Stimulated activated CD4-positive, alpha-beta T cell treated with anti-CD3 and anti-CD28 coated beads, TNF-alpha, amount 100 ng/mL, for 48 hours (primary cell): ENCODE data around the gene BDKRB1.

Experiments
- DNase-seq, 3 donors: peaks; one replicate each; pipeline ENCODE4 v3.0.0-alpha.2; 2020; ENCODE audit warnings: low read depth in 3 of 3

BDKRB1 gene

DNA sequence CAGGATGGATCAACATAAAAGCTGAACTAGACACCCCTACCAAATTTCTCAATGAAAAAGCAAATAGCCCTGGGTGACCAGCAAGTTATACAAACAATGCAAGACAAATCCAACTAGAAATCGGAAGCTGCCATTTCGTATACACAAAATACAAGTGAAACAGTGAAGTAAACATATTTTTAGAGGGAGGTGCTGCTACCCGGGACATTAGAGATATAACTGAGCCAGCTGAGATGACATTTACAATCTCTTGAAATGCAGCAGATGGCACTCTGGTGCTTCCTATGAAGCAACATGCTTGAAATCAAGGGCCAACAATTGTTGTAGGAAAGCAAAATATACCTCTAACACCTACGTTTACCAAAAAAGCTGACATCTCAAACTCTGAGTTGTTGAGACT lies 25.5 kb downstream of the BDKRB1 start:
- DNase-seq = no peak

DNA sequence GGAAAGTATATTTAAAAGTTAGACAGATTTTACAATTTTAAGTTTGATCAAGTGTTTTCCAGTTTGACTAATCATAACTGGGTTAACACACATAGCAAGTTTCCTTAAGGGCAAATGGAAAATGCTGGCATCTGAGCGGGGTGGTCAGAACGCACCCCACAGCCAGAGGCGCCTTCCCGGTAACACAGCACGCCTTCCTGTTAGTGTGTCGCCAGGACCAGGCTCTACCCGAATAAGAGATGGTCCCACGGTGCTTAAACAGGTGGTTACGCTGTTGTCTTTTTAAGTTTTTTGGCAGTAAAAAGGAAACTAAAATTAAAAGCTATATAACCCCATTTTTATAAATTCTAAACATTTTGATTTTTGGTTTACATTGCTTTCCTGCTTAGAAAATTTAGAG lies 28.0 kb downstream of the BDKRB1 start:
- DNase-seq = no peak

DNA sequence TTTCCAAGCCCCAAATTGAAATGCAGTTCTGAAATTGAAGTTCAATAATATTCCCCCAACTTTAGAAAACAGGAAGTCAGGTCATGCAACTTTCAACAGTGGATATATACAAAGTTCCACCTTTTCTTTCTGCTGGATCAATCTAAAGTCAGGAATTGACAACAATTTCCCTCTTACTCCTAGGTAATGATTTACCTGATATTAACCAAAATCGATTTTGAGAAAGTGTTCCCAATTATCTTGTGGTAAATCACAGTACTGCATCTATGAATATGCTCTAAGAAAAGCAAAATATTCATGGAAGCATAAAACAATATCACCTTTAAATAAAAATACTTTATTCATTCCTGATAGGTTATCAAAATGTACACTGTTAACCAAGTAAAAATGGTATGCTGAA lies 28.4 kb downstream of the BDKRB1 start:
- no peak for DNase-seq

DNA sequence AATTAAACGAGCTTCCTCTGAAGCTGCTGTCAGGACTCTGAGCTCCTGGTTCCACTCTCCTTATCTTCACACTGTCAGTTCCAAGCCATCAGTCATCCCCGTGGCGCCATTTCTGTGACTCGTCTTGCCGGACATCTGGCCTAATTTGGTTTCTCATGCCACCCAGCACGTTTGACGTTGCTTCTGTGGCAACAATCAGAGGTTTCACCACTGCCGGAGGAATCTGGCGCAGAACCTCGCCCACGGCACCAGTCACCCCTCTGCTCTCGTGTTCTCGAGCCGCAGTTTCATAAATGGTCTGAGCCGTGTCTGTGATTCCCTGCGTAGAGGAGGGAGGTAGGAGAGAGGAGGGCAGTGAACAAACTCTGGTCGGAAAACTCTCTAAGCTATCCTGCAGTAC lies 29.7 kb downstream of the BDKRB1 start:
- no peak for DNase-seq

DNA sequence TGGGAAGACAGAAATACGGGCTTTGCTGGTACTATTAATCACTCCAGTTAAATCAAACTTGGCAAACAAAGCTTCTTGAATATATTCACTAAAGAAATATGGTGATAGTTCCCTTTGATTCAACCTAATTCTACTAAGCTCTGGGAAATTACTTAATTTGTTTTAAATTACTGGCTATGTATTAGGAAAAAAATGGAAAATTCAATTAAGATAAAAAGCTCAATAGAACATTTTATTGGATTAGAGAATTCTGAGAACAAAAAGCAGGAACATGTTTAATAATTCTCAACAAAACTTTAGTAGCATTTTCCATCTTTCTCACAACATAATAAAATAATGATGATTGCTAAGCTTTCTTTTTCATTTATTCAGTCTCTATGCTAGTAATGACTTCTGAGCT lies 30.2 kb downstream of the BDKRB1 start:
- no peak for DNase-seq

DNA sequence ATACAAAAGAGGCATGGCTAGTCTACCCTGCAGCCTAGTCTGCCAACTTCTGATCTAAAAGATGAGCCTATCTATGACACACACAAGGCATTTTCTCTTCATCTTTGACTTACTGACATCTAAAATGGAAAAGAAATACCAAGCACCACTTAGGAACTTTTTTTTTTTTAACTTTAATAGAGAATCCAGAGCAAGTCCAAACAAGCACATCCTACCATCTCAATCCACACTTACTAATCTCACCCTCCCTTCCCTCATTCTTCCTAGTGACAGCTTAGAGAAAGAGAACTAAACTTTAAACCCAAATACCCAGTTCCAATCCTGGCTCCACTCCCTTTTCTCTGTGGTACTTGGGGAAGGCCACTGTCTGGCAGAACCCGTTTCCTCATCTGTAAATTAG lies 31.8 kb downstream of the BDKRB1 start:
- DNase-seq = no peak

DNA sequence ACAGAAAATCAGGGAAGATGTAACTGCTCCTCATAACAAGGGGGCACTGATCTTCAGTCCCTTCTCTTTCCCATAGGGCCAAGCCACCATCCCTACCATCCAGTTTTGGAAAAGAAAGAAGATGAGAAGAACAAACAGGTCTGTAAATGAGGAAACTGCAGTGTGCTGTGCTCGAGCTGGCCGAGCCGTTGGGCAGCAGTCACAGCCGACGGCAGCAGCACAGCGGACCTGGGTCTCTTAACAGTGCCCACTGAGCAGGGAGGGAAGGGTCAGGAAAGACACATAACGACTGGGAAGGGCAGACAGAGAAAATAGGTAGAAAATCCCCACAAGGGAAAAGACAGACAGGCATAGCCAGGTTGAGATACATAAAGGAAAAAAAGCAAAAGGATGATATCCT lies 38.2 kb downstream of the BDKRB1 start:
- no peak for DNase-seq

DNA sequence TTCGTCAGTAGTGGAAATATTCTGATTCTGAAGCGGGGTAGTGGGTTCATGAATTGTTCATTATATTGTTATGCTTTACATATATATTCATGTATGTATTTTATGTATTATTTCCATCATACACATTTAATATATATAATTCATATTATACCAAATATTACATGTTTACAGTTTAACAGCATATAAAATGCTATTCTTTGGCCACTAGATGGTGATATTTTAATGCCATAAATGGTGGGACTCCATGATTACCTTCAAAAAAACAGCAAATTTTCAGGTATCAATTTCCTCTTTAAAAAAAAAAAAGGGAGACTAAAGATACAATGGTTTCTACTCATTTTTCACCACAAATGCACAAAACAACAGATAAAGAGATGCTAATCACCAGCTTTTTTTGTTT lies 41.0 kb downstream of the BDKRB1 start:
- no peak for DNase-seq

DNA sequence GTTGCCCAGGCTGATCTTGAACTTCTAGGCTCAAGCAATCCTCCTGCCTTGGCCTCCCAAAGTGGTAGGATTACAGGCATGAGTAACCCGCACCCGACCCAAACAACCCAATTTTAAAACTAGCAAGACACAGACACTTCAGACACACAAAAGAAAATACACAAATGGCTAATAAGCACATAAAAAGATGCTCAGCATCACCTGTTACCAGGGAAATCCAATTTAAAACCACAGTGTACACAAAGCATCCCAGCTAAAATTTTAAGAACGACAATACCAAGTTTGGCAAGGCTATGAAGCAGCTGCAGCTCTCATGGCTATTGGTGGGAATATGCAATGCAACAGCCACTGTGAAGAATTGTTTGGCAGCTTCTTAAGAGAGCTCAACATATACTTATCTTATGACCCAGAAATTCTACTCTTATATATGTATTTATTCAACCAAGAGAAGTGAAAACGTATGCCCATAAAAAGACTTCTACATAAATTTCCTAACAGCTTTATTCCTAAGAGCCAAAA lies 42.0 kb downstream of the BDKRB1 start:
- no peak for DNase-seq

DNA sequence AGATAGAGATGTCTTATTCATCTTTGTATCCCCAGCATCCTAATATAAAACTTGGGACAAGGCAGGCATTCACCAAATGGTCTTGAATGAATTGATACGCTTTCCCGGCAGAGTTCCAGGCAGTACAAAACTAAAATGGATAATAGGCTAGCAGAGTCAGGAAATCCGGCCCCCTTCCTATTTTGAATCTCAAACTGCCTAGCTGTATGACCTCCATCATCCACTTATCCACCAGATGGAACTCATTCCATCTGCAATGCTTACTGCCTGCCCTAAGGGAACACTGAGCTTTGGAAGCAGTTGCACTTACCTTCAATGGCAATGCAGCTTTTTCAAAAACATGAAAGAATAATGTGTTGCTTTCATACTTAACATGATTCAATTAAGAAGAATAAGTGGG lies 43.4 kb downstream of the BDKRB1 start:
- no peak for DNase-seq

DNA sequence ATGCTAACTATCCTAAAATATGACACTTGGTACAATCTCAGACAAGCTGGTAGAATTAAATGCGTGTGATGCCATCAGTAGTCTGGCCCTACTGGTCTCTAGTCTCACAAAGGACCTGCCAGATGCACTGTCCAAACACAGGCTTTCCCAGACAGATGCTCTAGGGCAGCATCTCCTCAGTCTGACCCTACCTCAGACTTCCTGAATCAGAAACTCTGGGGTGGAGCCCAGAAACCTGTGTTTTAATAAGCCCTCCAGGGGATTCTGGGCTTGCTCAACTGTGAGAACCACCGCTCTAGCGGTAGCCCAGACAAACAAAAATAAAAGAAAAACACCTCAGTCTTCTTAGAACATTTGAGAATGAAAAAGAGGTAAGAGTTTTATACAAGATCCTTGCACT lies 48.0 kb downstream of the BDKRB1 start:
- no peak for DNase-seq

DNA sequence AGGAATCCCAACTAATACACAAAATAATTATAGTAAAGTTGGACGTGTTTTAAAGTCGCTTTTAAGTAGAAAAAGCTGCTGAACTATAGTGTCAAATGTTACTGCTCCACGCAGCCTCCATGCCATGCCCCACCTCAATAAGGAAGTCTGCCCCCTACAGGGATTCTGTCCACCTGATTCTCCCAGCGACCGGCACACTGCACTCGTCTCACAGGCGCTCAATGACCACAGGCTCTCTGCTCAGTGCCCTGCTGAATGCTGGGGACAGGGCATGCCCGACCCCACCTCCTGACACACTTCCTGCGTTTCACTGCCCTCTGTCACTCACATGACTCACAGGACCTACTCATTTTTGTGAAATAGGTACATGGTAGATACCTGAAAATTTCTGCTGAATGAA lies 48.9 kb downstream of the BDKRB1 start:
- DNase-seq = no peak

DNA sequence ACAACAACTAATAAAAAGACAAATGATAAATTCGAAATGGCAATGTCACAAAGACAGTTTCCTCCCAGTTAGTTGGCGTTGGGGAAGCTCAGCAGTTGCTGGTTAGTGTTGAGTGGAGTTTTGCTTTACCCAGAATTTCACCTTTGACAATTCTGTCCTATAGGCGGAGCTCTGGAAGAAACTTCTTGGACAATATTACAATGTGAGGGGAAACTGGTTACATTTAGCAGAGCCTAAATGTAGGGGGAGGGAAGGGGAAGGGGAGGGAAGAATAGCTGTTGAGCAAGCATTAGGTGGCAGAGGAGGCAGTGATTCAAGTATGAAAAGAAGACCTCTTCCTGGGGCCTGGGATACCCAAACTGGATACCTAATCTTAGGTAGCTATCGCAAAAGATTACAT lies 51.4 kb downstream of the BDKRB1 start:
- DNase-seq = no peak

DNA sequence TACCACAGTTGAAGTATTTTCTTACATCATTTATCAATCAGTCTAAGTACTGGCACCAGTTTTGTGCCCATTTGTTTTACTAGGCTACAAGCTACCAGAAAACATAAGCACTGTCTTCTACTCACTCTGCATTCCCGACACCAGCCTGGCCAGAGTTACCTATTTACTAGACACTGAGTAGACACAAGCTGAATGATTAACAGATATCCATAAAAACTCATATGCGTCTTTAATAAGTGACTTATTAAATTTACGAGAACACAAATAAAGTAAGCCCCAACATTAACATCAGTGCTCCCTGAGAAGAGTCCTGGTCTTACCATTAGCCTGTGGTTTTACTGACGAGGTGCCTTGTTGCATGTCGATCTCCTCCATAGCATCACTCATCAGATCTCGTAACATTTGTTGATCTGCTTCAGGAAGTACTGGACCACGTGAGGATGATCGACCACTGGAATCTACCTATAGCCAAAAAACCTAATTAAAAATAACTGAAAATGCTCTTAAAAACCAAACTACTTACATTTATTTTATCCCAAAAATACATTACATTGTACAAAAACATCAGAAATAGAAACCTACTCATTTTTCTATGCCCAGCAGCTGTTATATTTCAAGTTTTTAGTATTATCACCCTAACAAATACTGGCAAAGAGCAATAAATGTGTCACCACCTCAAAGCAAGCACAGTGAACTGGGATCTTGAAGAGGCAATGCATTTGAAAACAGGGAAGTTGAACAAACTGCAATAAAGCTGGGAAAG lies 53.3 kb downstream of the BDKRB1 start:
- DNase-seq = no peak

DNA sequence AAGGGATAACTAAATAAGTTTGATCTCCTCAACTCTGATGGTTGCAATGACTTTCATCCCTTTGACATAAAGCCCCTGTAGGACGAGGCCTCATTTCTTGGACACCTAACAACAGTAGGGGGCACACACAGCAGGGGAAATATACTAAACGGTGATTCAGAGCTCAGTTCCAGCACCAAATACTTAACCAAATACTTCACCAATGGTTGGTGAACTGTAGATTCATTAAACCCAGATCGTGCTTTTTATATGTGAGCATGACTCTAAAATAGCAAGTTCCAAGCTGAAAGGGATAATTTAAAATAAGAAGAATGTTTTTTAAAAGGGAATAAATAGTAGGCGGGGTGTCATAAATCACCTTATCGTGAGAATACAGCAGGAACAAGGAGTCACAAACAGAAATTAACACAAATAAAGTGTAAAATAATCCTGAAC lies 53.9 kb downstream of the BDKRB1 start:
- DNase-seq = no peak

DNA sequence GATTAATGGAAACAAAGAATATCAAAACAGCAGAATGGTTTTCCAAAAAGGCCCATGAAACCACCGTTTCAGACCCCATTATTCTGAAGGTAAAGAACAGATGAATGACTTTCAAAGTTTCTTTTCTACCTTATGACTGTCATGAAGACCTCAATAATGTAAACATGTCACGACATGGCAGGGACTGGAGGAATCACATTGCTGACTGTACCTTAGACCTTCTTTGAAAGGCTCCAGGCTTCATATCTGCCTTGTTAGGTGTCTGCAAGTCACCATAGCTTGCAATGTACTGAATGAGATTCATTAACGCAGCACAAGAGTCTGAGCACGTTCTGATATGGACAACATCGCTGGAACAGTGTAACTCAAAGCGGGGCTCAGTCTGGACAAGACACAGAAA lies 54.9 kb downstream of the BDKRB1 start:
- DNase-seq = no peak
